H1 (cell line): Measurements from ENCODE around the gene KCNK3. TPM values are rescaled to one million over a fixed set of nuclear protein-coding genes. Genes with fewer than 3 reads are reported as not detected.

Experiments used
- CEBPB ChIP-seq: IDR thresholded peaks from 2 replicates; pipeline ENCODE4 v1.6.1; 2012; ENCODE audit warnings: low read depth, low read length
- CHD2 ChIP-seq: IDR thresholded peaks from 2 replicates; pipeline ENCODE4 v1.6.1; 2012; ENCODE audit warnings: low read length, improper control_type of control experiment
- TBP ChIP-seq: IDR thresholded peaks from 2 replicates; pipeline ENCODE4 v1.6.1; 2011; ENCODE audit warnings: low read depth, low read length, improper control_type of control experiment
- TCF12 ChIP-seq: IDR thresholded peaks from 2 replicates; pipeline ENCODE4 v1.6.1; 2011; ENCODE audit warnings: low read depth, mild to moderate bottlenecking, low read length
- polyA plus RNA-seq, 7 experiments: library from polyadenylated mRNA; depleted of rRNA in 3 of 7; stranded (reverse) in 5 of 7; unstranded in 2 of 7; fragments of >200 nt in 5 of 7; fragments of 200-250 nt in 2 of 7; gene quantifications; 1 replicate in 5 of 7; 2 replicates in 1 of 7; 4 replicates in 1 of 7; pipeline versions ENCODE4 v1.2.1 to v1.2.3, GENCODE V29; 2011 to 2013; ENCODE audit warnings: missing spikeins in 2 of 7, mixed read lengths in 2 of 7
- total RNA-seq: library from RNA; stranded (reverse); fragmentation: NEBNext Ultra II Directional; extraction: Animal tissue kit (Norgen Biotek cat#: 25700); gene quantifications from 2 replicates; pipeline ENCODE4 v1.2.1, GENCODE V29; 2021

KCNK3 gene
- total and polyA plus RNA-seq, 2 of the 8 experiments (the other 6 are each of a cell fraction or from before 2014, with no cell fraction given) = 0.29 to 0.30 TPM

GRCh38 chr2:26685989-26686839 lies 6.3 kb upstream of the KCNK3 start (continued):
- TF ChIP-seq CEBPB (no peak), TBP (no peak), TCF12 (no peak), CHD2 (no peak)
